Mesothelial cell of epicardium (in vitro differentiated cells): ENCODE data around the gene C10orf105. TPM values are rescaled to one million over a fixed set of nuclear protein-coding genes. Genes with fewer than 3 reads are reported as not detected.

ENCODE experiments used
- DNase-seq, 2 experiments: peaks; one replicate each; pipeline ENCODE4 v3.0.0; 2021; ENCODE audit warnings: low spot score in 2 of 2; ENCODE audit not compliant: unreplicated experiment in 2 of 2
- H3K27ac Mint-ChIP-seq: 2 replicates; pipeline ENCODE4 v1.8.0; 2021; ENCODE audit warnings: mixed read lengths
- H3K27me3 Mint-ChIP-seq: 2 replicates; pipeline ENCODE4 v1.8.0; 2021; ENCODE audit warnings: low read depth, mixed read lengths
- H3K36me3 Mint-ChIP-seq: 2 replicates; pipeline ENCODE4 v1.8.0; 2021; ENCODE audit warnings: mixed read lengths
- H3K4me1 Mint-ChIP-seq: 2 replicates; pipeline ENCODE4 v1.8.0; 2021; ENCODE audit warnings: mixed read lengths
- H3K4me3 Mint-ChIP-seq: 2 replicates; pipeline ENCODE4 v1.8.0; 2021; ENCODE audit warnings: mild to moderate bottlenecking, moderate library complexity, mixed read lengths
- H3K9me3 Mint-ChIP-seq: 2 replicates; pipeline ENCODE4 v1.8.0; 2021; ENCODE audit warnings: mixed read lengths
- total RNA-seq: library from RNA; stranded (reverse); gene quantifications from 3 replicates; pipeline ENCODE4 v1.2.1, GENCODE V29; 2021
- TF ChIP-seq, protein P1 (sequence below): fragments of 200-600 bp; sonication (generic); IDR thresholded peaks from one replicate; pipeline ENCODE4 v1.5.0; 2021; ENCODE audit warnings: antibody characterized with exemption; ENCODE audit not compliant: unreplicated experiment

C10orf105 gene
- total RNA-seq, 1 donor from 2014 or later: 0.25 TPM

DNA sequence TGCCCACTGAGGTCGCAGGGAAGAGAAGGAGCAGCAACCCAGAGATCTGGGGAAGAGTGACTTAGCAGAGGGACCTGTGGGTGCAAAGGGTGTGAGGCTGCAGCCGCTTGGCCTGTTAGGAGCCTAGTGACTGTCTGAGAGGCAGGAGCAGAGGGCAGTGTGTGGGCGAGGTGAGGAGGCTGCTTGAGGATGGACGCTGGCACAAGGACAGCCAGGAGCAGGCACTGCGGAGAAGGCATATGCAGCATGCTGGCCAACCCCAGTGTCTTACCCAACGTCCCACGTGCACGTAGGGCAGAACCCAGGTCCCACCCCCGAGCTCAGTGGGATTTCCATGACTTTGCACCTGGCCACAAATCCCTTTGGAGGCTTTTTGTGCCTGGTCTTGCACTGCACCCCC is 54.1 kb downstream of the C10orf105 start:
- no peak for DNase-seq
- Mint-ChIP-seq H3K36me3 (no peaks in the 10 kb centered on the region), H3K27me3 (peaks cover 63% of the 10 kb centered on the region), H3K27ac (no peak overlapping the region), H3K4me1 (peaks cover 22% of the 10 kb centered on the region), H3K9me3 (no peaks in the 10 kb centered on the region), H3K4me3 (no peak overlapping the region)
- TF ChIP-seq, protein P1, sequence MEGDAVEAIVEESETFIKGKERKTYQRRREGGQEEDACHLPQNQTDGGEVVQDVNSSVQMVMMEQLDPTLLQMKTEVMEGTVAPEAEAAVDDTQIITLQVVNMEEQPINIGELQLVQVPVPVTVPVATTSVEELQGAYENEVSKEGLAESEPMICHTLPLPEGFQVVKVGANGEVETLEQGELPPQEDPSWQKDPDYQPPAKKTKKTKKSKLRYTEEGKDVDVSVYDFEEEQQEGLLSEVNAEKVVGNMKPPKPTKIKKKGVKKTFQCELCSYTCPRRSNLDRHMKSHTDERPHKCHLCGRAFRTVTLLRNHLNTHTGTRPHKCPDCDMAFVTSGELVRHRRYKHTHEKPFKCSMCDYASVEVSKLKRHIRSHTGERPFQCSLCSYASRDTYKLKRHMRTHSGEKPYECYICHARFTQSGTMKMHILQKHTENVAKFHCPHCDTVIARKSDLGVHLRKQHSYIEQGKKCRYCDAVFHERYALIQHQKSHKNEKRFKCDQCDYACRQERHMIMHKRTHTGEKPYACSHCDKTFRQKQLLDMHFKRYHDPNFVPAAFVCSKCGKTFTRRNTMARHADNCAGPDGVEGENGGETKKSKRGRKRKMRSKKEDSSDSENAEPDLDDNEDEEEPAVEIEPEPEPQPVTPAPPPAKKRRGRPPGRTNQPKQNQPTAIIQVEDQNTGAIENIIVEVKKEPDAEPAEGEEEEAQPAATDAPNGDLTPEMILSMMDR: no peak

DNA sequence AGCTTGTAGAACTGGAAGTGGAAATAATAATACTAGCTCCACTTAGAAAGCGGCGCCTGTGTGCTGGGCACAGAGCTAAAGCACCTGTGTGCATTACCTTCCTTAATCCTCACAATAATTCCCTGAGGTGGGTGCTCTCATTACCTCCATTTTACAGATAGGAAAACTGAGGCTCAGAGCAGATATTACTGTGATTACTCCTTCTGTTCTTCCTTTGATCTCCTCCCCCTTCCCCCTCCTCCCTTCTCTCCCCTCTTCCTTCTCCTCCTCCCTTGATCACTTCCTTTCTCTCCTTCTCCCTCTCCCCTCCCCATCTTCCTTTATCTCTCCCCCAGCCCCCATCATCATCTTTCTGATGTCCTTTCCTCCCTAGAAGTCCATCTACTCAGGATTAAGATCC is 55.0 kb downstream of the C10orf105 start:
- DNase-seq: no peak
- no peaks in the 10 kb centered on the region for H3K9me3 Mint-ChIP-seq
- H3K4me3 Mint-ChIP-seq: no peak overlapping the region
- H3K27ac Mint-ChIP-seq: no peak overlapping the region
- TF ChIP-seq, protein P1: no peak
- peaks cover 65% of the 10 kb centered on the region for H3K27me3 Mint-ChIP-seq
- peaks cover 22% of the 10 kb centered on the region for H3K4me1 Mint-ChIP-seq
- no peaks in the 10 kb centered on the region for H3K36me3 Mint-ChIP-seq

DNA sequence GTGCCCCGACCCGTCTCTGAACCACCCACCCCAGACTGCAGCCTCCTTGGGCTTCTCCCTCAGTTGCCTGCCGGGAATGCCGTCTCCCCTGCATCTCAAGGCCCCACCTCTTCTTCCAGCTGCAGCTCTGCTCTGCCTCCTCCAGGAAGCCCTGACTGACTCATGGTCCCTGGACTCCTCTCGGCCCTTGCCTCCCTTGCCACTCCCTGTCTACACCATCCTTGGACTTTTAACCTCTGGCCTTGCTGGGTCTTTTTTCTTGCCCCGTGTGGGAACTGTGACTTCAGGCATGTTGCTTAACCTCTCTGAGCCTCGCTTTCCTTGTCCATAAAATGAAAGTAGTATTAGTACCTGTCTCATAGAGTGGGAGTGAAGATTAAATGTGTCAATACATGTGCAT is 56.3 kb downstream of the C10orf105 start:
- H3K27ac Mint-ChIP-seq: no peak overlapping the region

DNA sequence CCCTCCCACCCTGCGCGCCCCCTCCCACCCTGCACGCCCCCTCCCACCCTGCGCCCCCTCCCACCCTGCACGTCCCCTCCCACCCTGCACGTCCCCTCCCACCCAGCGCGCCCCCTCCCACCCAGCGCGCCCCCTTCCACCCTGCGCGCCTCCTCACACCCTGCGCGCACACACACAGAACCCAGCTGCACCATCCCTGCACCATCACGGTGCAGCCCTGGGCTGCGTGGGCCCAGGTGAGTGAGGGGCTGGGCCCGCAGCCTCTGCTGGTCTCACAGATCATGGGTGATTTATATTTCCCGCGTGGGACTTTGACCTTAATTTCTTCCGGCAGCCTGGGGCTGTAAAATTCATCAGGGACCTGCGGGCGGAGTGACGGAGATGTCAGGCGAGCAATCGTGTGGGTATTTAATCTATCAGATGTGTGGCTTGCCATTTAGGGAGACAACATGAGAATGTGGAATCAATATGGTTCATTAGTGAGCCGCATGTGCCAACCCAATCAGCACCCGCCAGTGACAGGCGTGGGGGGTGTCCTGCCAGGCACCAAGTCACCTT is 57.7 kb downstream of the C10orf105 start:
- Mint-ChIP-seq H3K9me3 (no peaks in the 10 kb centered on the region), H3K27ac (no peak overlapping the region), H3K4me3 (no peak overlapping the region), H3K27me3 (peaks cover 55% of the 10 kb centered on the region), H3K36me3 (no peaks in the 10 kb centered on the region), H3K4me1 (peaks cover 23% of the 10 kb centered on the region)
- no peak for DNase-seq
- TF ChIP-seq, protein P1: no peak

More for the DNA sequence above, 56.3 kb downstream of the C10orf105 start:
- Mint-ChIP-seq H3K9me3 (no peaks in the 10 kb centered on the region), H3K4me1 (peaks cover 18% of the 10 kb centered on the region), H3K27me3 (peaks cover 60% of the 10 kb centered on the region), H3K36me3 (no peaks in the 10 kb centered on the region), H3K4me3 (no peak overlapping the region)
- TF ChIP-seq, protein P1: no peak
- no peak for DNase-seq

Other genes with a start within 250 kb of the C10orf105 start
- gene VSIR, start 53.7 kb upstream of the C10orf105 start, total RNA-seq: 8.0 to 9.1 TPM (median 8.7 TPM) in 3 replicates
- gene PSAP, start 131.5 kb upstream of the C10orf105 start, total RNA-seq: 554 to 574 TPM (median 557 TPM) in 3 replicates
- gene CHST3, start 244.6 kb upstream of the C10orf105 start, total RNA-seq: 26.2 to 27.6 TPM (median 26.3 TPM) in 3 replicates